ENCODE measurements around the gene TMEM51. TPM values are rescaled to one million over a fixed set of nuclear protein-coding genes. Genes with fewer than 3 reads are reported as not detected.

The TMEM51 gene
- polyA plus RNA-seq, 1 donor from 2014 or later, result 1.7 TPM

- no peaks in the 10 kb centered on the region for H3K27me3 ChIP-seq (ENCODE audit: insufficient read depth, low read depth, low read length)
- H3K36me3 ChIP-seq (ENCODE audit: insufficient read depth, low read length), result peaks cover 5% of the 10 kb centered on the region
- H3F3A ChIP-seq (ENCODE audit: insufficient read depth, low read length, poor library complexity, severe bottlenecking), result no peaks in the 10 kb centered on the region
- no peak overlapping the region for H2AFZ ChIP-seq (ENCODE audit: low read depth, low read length)
- no peak overlapping the region for H3K27ac ChIP-seq (ENCODE audit: low read length)
- no peak for TF ChIP-seq TAF1 (IDR thresholded peaks at IDR 0.05; ENCODE audit: low read depth)
- TF ChIP-seq EP300 (conservative IDR thresholded peaks at IDR 0.05; ENCODE audit: poor library complexity, severe bottlenecking), result no peak
- no peak for TF ChIP-seq POLR2AphosphoS5 (IDR thresholded peaks at IDR 0.05)
- TF ChIP-seq REST (IDR thresholded peaks at IDR 0.05; ENCODE audit: borderline replicate concordance), result no peak
- no peak for TF ChIP-seq EZH2 (IDR thresholded peaks at IDR 0.05; ENCODE audit: borderline replicate concordance, insufficient read depth, low read length, poor library complexity, severe bottlenecking)
- no peak for TF ChIP-seq MXI1 (conservative IDR thresholded peaks at IDR 0.05; ENCODE audit: poor library complexity, severe bottlenecking)
- no peak for TF ChIP-seq SMC3 (conservative IDR thresholded peaks at IDR 0.05; ENCODE audit: poor library complexity)
- TF ChIP-seq RAD21 (conservative IDR thresholded peaks at IDR 0.05), result no peak
- TF ChIP-seq CTCF (IDR thresholded peaks at IDR 0.05; ENCODE audit: poor library complexity, severe bottlenecking), result no peak
- no peak overlapping the region for H3K9ac ChIP-seq (ENCODE audit: low read length)
- no peaks in the 10 kb centered on the region for H3K79me2 ChIP-seq (replicated peaks; ENCODE audit: insufficient read depth, low read length)
- H3K4me2 ChIP-seq (ENCODE audit: low read length), result no peak overlapping the region
- H3K4me3 ChIP-seq (ENCODE audit: low read length), result no peak overlapping the region
- no peaks in the 10 kb centered on the region for H3K9me2 ChIP-seq (ENCODE audit: insufficient read depth, low read length)
- peaks cover 2% of the 10 kb centered on the region for H3K9me3 ChIP-seq (ENCODE audit: low read length)
- no peaks in the 10 kb centered on the region for H4K20me1 ChIP-seq (ENCODE audit: insufficient read depth)
Observed at GRCh38 chr1:15107058-15107687, 46.4 kb upstream of the TMEM51 start.

GRCh38 chr1:15107911-15108310 is 45.6 kb upstream of the TMEM51 start:
- Histone ChIP-seq H3F3A (ENCODE audit: insufficient read depth, low read length, poor library complexity, severe bottlenecking) (no peaks in the 10 kb centered on the region), H3K27ac (ENCODE audit: low read length) (no peak overlapping the region), H3K9ac (ENCODE audit: low read length) (no peak overlapping the region), H2AFZ (ENCODE audit: low read depth, low read length) (no peak overlapping the region), H4K20me1 (ENCODE audit: insufficient read depth) (no peaks in the 10 kb centered on the region), H3K4me2 (ENCODE audit: low read length) (no peak overlapping the region), H3K9me3 (ENCODE audit: low read length) (peaks cover 2% of the 10 kb centered on the region), H3K36me3 (ENCODE audit: insufficient read depth, low read length) (peaks cover 5% of the 10 kb centered on the region), H3K27me3 (ENCODE audit: insufficient read depth, low read depth, low read length) (no peaks in the 10 kb centered on the region), H3K79me2 (replicated peaks; ENCODE audit: insufficient read depth, low read length) (no peaks in the 10 kb centered on the region), H3K4me3 (ENCODE audit: low read length) (no peak overlapping the region), H3K9me2 (ENCODE audit: insufficient read depth, low read length) (no peaks in the 10 kb centered on the region)
- TF ChIP-seq CTCF (IDR thresholded peaks at IDR 0.05; ENCODE audit: poor library complexity, severe bottlenecking), result no peak
- no peak for TF ChIP-seq EP300 (conservative IDR thresholded peaks at IDR 0.05; ENCODE audit: poor library complexity, severe bottlenecking)
- TF ChIP-seq TAF1 (IDR thresholded peaks at IDR 0.05; ENCODE audit: low read depth), result no peak
- no peak for TF ChIP-seq EZH2 (IDR thresholded peaks at IDR 0.05; ENCODE audit: borderline replicate concordance, insufficient read depth, low read length, poor library complexity, severe bottlenecking)
- no peak for TF ChIP-seq POLR2AphosphoS5 (IDR thresholded peaks at IDR 0.05)
- TF ChIP-seq RAD21 (conservative IDR thresholded peaks at IDR 0.05), result no peak
- no peak for TF ChIP-seq SMC3 (conservative IDR thresholded peaks at IDR 0.05; ENCODE audit: poor library complexity)
- no peak for TF ChIP-seq MXI1 (conservative IDR thresholded peaks at IDR 0.05; ENCODE audit: poor library complexity, severe bottlenecking)
